ENCODE results near the gene TMEM150A. TPM values are rescaled to one million over a fixed set of nuclear protein-coding genes. Genes with fewer than 3 reads are reported as not detected.

Gene TMEM150A
- total and polyA plus RNA-seq, 2 of the 13 experiments (the other 11 are each of a cell fraction or from before 2014, with no cell fraction given) = 30.1 to 70.4 TPM

GRCh38 chr2:85564144-85564563 lies 38.3 kb downstream of the TMEM150A start:
- TF ChIP-seq NPAS2 (CRISPR knock-in tag; IDR thresholded peaks at IDR 0.05; ENCODE audit: borderline replicate concordance) (0 out of 2 replicates have a peak, but pooled peaks have one; percentile 51), CEBPB (IDR thresholded peaks at IDR 0.05; ENCODE audit: borderline replicate concordance, low read depth, low read length) (peak; percentile 38; the same call in 1 of the 2 replicates), ATF7 (IDR thresholded peaks at IDR 0.05) (peak; percentile 59), ATF7 (CRISPR knock-in tag; IDR thresholded peaks at IDR 0.05) (no peak), ATF4 (CRISPR knock-in tag; IDR thresholded peaks at IDR 0.05) (peak in 1 of 2 experiments; percentile 69; a peak in 1 of 4 replicates), ETS1 (CRISPR knock-in tag; IDR thresholded peaks at IDR 0.05) (no peak), ZNF75D (CRISPR knock-in tag; IDR thresholded peaks at IDR 0.05; ENCODE audit: borderline replicate concordance) (no peak)
- Histone ChIP-seq H3K4me2 (ENCODE audit: low read depth, low read length) (peak overlapping the region; percentile 8; the same call in 1 of the 2 replicates), H3K79me2 (ENCODE audit: insufficient read depth, low read length) (peaks cover 16% of the 10 kb centered on the region), H4K20me1 (ENCODE audit: insufficient read depth, low read length) (no peaks in the 10 kb centered on the region), H3K9ac (ENCODE audit: insufficient read depth, low read depth, low read length) (no peak overlapping the region), H2AFZ (ENCODE audit: low read length) (no peak overlapping the region), H3K4me3 (replicated peaks in 1 of 3; ENCODE audit: insufficient read depth in 1 of 3, low read depth in 2 of 3, low read length in 3 of 3) (no peak overlapping the region), H3K9me3 (ENCODE audit: low read length) (no peaks in the 10 kb centered on the region), H3K27me3 (ENCODE audit: control insufficient read depth in 1 of 2, insufficient read depth in 2 of 2, low read length in 2 of 2) (peaks cover 0 to 4% of the 10 kb centered on the region in 2 experiments; a peak in 1 of 5 replicates), H3K4me1 (ENCODE audit: insufficient read depth, low read length) (peaks cover 36% of the 10 kb centered on the region), H3K36me3 (replicated peaks in 1 of 2; ENCODE audit: control insufficient read depth in 1 of 2, insufficient read depth in 2 of 2, low read length in 2 of 2) (peaks cover 0 to 1% of the 10 kb centered on the region in 2 experiments; a peak in 1 of 5 replicates), H3K27ac (ENCODE audit: extremely low read length, insufficient read depth, low read length) (no peak overlapping the region)
- ATAC-seq = no peak
- no TSS peak for BruUV-seq (replicated peaks)
- no peak for FAIRE-seq
- no peak for DNase-seq (ENCODE audit: low spot score)
- in situ Hi-C loops (cut with HindIII; ENCODE audit: extremely low pct_ligation_motif_present, low pct_unique_long_range_greater_than_20kb) = no loop called here
- POLR2A ChIA-PET = interaction anchor here (1.0 to 20.8 kb wide), 4 partner anchors 11 to 35 kb away, joined by 5 to 645 read pairs (median 168); partner anchors contain the start of genes C2orf68, MAT2A, RNF181 and TMEM150A
- CTCF ChIA-PET (ENCODE audit: low intra/inter-chr PET ratio, low total read pairs) = no interaction called here
- 70% methylated on average over 5 of the region's 5 CpGs for WGBS (ENCODE audit: low lambda C conversion rate)
- intact Hi-C loops (cut with micrococcal nuclease; ENCODE audit: unreplicated experiment) = no loop called here
